ENCODE data around the gene ZNF708.
"Not testable (repeated sequence)": the region's sequence is repeated elsewhere in the genome, so short reads cannot be mapped to it uniquely, and the experiment has no call there.

Gene ZNF708

DNA sequence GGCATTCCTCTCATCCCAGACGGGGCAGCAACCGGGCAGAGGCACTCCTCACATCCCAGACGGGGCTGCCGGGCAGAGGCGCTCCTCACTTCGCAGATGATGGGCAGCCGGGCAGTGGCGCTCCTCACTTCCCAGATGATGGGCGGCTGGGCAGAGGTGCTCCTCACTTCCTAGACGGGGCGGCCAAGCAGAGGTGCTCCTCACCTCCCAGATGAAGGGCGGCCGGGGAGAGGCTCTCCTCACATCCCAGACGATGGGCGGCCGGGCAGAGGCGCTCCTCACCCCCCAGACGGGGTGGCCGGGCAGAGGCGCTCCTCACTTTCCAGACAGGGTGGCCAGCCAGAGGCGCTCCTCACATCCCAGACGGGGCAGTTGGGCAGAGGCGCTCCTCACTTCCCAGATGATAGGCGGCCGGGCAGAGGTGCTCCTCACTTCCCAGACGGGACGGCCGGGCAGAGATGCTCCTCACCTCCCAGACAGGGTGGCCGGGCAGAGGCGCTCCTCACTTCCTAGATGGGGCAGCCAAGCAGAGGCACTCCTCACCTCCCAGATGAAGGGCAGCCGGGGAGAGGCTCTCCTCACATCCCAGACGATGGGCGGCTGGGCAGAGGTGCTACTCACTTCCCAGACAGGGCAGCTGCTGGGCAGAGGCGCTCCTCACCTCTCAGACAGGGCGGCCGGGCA, 68.9 kb downstream of the ZNF708 start:
- no peak overlapping the region for H3K27ac ChIP-seq (ENCODE audit: low read depth, low read length)
- H3K36me3 ChIP-seq (ENCODE audit: insufficient read depth, low read length) = no peaks in the 10 kb centered on the region
- peaks cover 45% of the 10 kb centered on the region for H3K9me3 ChIP-seq (ENCODE audit: insufficient read depth, low read depth, low read length)
- WGBS = 93% methylated on average over 36 of the region's 36 CpGs
- no peaks in the 10 kb centered on the region for H3K4me1 ChIP-seq (ENCODE audit: insufficient read depth, low read length)
- H3K27me3 ChIP-seq (ENCODE audit: insufficient read depth, low read length) = no peaks in the 10 kb centered on the region
- no peak overlapping the region for H3K9ac ChIP-seq (ENCODE audit: low read depth, low read length)
- H3K4me3 ChIP-seq (ENCODE audit: low read length) = no peak overlapping the region

DNA sequence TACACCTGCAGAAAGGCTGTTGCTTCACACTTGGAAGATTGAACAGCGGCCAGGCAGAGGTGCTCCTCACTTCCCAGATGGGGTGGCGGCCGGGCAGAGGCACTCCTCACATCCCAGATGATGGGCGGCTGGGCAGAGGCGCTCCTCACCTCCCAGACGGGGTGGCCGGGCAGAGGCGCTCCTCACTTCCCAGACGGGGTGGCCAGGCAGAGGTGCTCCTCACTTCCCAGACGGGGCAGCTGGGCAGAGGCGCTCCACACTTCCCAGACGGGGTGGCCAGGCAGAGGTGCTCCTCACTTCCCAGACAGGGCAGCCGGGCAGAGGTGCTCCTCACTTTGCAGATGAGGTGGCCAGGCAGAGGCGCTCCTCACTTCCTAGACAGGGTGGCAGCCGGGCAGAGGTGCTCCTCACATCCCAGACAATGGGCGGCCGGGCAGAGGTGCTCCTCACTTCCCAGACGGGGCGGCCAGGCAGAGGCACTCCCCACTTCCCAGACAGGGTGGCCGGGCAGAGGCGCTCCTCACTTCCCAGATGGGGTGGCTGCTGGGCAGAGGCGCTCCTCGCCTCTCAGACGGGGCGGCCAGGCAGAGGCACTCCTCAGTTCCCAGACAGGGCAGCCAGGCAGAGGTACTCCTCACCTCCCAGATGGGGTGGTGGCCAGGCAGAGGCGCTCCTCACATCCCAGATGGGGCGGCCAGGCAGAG, 69.6 kb downstream of the ZNF708 start:
- H3K9me3 ChIP-seq (ENCODE audit: insufficient read depth, low read depth, low read length) = peaks cover 43% of the 10 kb centered on the region
- not testable (repeated sequence) for H3K9ac ChIP-seq (ENCODE audit: low read depth, low read length); H3K4me1 ChIP-seq (ENCODE audit: insufficient read depth, low read length); H3K36me3 ChIP-seq (ENCODE audit: insufficient read depth, low read length); H3K4me3 ChIP-seq (ENCODE audit: low read length); H3K27me3 ChIP-seq (ENCODE audit: insufficient read depth, low read length); H3K27ac ChIP-seq (ENCODE audit: low read depth, low read length)
- WGBS = 87% methylated on average over 27 of the region's 27 CpGs

DNA sequence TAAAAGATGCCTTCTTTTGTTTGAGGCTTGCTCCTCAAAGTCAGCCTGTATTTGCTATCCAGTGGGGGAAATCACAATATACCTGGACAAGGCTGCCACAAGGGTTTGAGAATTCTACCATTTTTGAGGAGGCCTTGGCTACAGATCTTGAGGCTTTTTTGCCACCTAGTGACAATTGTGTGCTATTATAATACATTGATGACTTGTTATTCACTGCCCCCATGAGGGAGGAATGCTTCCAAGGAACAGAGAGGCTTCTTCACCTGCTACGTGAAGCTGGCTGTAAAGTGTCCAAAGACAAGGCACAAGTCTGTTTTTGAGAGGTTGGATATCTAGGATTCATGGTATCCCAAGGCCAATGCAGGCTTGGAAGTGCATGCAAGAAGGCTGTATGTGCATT, 72.5 kb downstream of the ZNF708 start:
- Histone ChIP-seq H3K9me3 (ENCODE audit: insufficient read depth, low read depth, low read length) (peaks cover 33% of the 10 kb centered on the region), H3K27ac (ENCODE audit: low read depth, low read length) (no peak overlapping the region), H3K9ac (ENCODE audit: low read depth, low read length) (no peak overlapping the region), H3K4me1 (ENCODE audit: insufficient read depth, low read length) (no peaks in the 10 kb centered on the region), H3K4me3 (ENCODE audit: low read length) (no peak overlapping the region), H3K36me3 (ENCODE audit: insufficient read depth, low read length) (no peaks in the 10 kb centered on the region), H3K27me3 (ENCODE audit: insufficient read depth, low read length) (no peaks in the 10 kb centered on the region)
- 41% methylated on average over 1 of the region's 1 CpG for WGBS
